ENCODE measurements around the gene BSG.

BSG gene

GRCh38 chr19:532561-533363 is 39.6 kb upstream of the BSG start:
- Histone ChIP-seq H3K4me1 (peaks cover 9% of the 10 kb centered on the region), H3K9me3 (ENCODE audit: control insufficient read depth, low read length) (no peaks in the 10 kb centered on the region), H3K4me3 (ENCODE audit: low read depth, low read length) (peak overlapping the region; percentile 86), H3K36me3 (ENCODE audit: control insufficient read depth, insufficient read depth, low read length) (no peaks in the 10 kb centered on the region), H3K27ac (peak overlapping the region; percentile 79), H3K79me2 (peaks cover 40% of the 10 kb centered on the region), H3K9ac (peak overlapping the region; percentile 73), H2AFZ (peak overlapping the region; percentile 68), H3K4me2 (ENCODE audit: low read length) (peak overlapping the region; percentile 98), H3K27me3 (ENCODE audit: control insufficient read depth, insufficient read depth, low read length) (no peaks in the 10 kb centered on the region)
- TF ChIP-seq CTCF (IDR thresholded peaks at IDR 0.05) = peak; percentile 58

GRCh38 chr19:533364-534058 is 38.9 kb upstream of the BSG start:
- peak overlapping the region; percentile 68 for H2AFZ ChIP-seq
- peak overlapping the region; percentile 98 for H3K4me2 ChIP-seq (ENCODE audit: low read length)
- peaks cover 9% of the 10 kb centered on the region for H3K4me1 ChIP-seq
- peak overlapping the region; percentile 73 for H3K9ac ChIP-seq
- H3K79me2 ChIP-seq = peaks cover 40% of the 10 kb centered on the region
- peak overlapping the region; percentile 79 for H3K27ac ChIP-seq
- no peak for TF ChIP-seq CTCF (IDR thresholded peaks at IDR 0.05)
- no peaks in the 10 kb centered on the region for H3K36me3 ChIP-seq (ENCODE audit: control insufficient read depth, insufficient read depth, low read length)
- no peaks in the 10 kb centered on the region for H3K27me3 ChIP-seq (ENCODE audit: control insufficient read depth, insufficient read depth, low read length)
- peak overlapping the region; percentile 86 for H3K4me3 ChIP-seq (ENCODE audit: low read depth, low read length)
- H3K9me3 ChIP-seq (ENCODE audit: control insufficient read depth, low read length) = no peaks in the 10 kb centered on the region

- Histone ChIP-seq H3K27ac (no peak overlapping the region), H3K4me1 (peaks cover 9% of the 10 kb centered on the region), H3K4me2 (ENCODE audit: low read length) (peak overlapping the region; percentile 98), H3K36me3 (ENCODE audit: control insufficient read depth, insufficient read depth, low read length) (no peaks in the 10 kb centered on the region), H3K9me3 (ENCODE audit: control insufficient read depth, low read length) (no peaks in the 10 kb centered on the region), H2AFZ (no peak overlapping the region), H3K4me3 (ENCODE audit: low read depth, low read length) (no peak overlapping the region), H3K79me2 (peaks cover 40% of the 10 kb centered on the region), H3K9ac (no peak overlapping the region), H3K27me3 (ENCODE audit: control insufficient read depth, insufficient read depth, low read length) (no peaks in the 10 kb centered on the region)
- no peak for TF ChIP-seq CTCF (IDR thresholded peaks at IDR 0.05)
Observed at GRCh38 chr19:534088-534487, 38.3 kb upstream of the BSG start.

GRCh38 chr19:535017-535835 is 37.2 kb upstream of the BSG start:
- peaks cover 40% of the 10 kb centered on the region for H3K79me2 ChIP-seq
- H3K9ac ChIP-seq = no peak overlapping the region
- H3K4me1 ChIP-seq = peaks cover 9% of the 10 kb centered on the region
- no peaks in the 10 kb centered on the region for H3K36me3 ChIP-seq (ENCODE audit: control insufficient read depth, insufficient read depth, low read length)
- no peaks in the 10 kb centered on the region for H3K9me3 ChIP-seq (ENCODE audit: control insufficient read depth, low read length)
- H3K4me3 ChIP-seq (ENCODE audit: low read depth, low read length) = no peak overlapping the region
- no peak for TF ChIP-seq CTCF (IDR thresholded peaks at IDR 0.05)
- H2AFZ ChIP-seq = no peak overlapping the region
- H3K4me2 ChIP-seq (ENCODE audit: low read length) = no peak overlapping the region
- no peak overlapping the region for H3K27ac ChIP-seq
- H3K27me3 ChIP-seq (ENCODE audit: control insufficient read depth, insufficient read depth, low read length) = no peaks in the 10 kb centered on the region

Data from parathyroid adenoma (tissue), 2 donors.